ENCODE results near the gene ART4.

ART4 gene

GRCh38 chr12:14871247-14871646, 27.9 kb upstream of the ART4 start:
- no peak for TF ChIP-seq CTCF (IDR thresholded peaks at IDR 0.05)

GRCh38 chr12:14868916-14869506, 25.7 kb upstream of the ART4 start:
- no peak for TF ChIP-seq CTCF (IDR thresholded peaks at IDR 0.05)

GRCh38 chr12:14860490-14860889, 17.2 kb upstream of the ART4 start:
- TF ChIP-seq CTCF (IDR thresholded peaks at IDR 0.05) = no peak

- no peak for TF ChIP-seq CTCF (IDR thresholded peaks at IDR 0.05)
Observed at GRCh38 chr12:14858513-14858912, 15.2 kb upstream of the ART4 start.

- TF ChIP-seq CTCF (IDR thresholded peaks at IDR 0.05) = no peak
Observed at GRCh38 chr12:14854586-14855183, 11.4 kb upstream of the ART4 start.

- TF ChIP-seq CTCF (IDR thresholded peaks at IDR 0.05) = no peak
Observed at GRCh38 chr12:14853961-14854360, 10.6 kb upstream of the ART4 start.

- no peak for TF ChIP-seq CTCF (IDR thresholded peaks at IDR 0.05)
Observed at GRCh38 chr12:14852880-14853279, 9.6 kb upstream of the ART4 start.
